GM12891 (cell line): ENCODE results near the gene RRBP1.

ENCODE experiments used
- POLR2A ChIP-seq: IDR thresholded peaks from 2 replicates; pipeline ENCODE4 v1.6.1; 2011; ENCODE audit warnings: low read depth, low read length, control low read depth
- POLR2AphosphoS5 ChIP-seq: IDR thresholded peaks from 2 replicates; pipeline ENCODE4 v1.6.1; 2011; ENCODE audit warnings: low read depth, low read length, control low read depth
- SPI1 ChIP-seq: IDR thresholded peaks from 2 replicates; pipeline ENCODE4 v1.6.1; 2011; ENCODE audit warnings: low read depth, low read length, control low read depth
- TAF1 ChIP-seq: IDR thresholded peaks from 2 replicates; pipeline ENCODE4 v1.6.1; 2011; ENCODE audit warnings: low read depth, low read length, control low read depth

- no peak for TF ChIP-seq POLR2A
- TF ChIP-seq TAF1: no peak
- no peak for TF ChIP-seq SPI1
- no peak for TF ChIP-seq POLR2AphosphoS5
Observed at GRCh38 chr20:17626217-17627007, 55.6 kb downstream of the RRBP1 start.
